ENCODE measurements around the gene OSBPL6. TPM values are rescaled to one million over a fixed set of nuclear protein-coding genes. Genes with fewer than 3 reads are reported as not detected.

OSBPL6 gene
- total and polyA plus RNA-seq, 2 donors (not counting 1 experiment from before 2014, with no cell fraction given): 0.06 TPM; not detected in 1

DNA sequence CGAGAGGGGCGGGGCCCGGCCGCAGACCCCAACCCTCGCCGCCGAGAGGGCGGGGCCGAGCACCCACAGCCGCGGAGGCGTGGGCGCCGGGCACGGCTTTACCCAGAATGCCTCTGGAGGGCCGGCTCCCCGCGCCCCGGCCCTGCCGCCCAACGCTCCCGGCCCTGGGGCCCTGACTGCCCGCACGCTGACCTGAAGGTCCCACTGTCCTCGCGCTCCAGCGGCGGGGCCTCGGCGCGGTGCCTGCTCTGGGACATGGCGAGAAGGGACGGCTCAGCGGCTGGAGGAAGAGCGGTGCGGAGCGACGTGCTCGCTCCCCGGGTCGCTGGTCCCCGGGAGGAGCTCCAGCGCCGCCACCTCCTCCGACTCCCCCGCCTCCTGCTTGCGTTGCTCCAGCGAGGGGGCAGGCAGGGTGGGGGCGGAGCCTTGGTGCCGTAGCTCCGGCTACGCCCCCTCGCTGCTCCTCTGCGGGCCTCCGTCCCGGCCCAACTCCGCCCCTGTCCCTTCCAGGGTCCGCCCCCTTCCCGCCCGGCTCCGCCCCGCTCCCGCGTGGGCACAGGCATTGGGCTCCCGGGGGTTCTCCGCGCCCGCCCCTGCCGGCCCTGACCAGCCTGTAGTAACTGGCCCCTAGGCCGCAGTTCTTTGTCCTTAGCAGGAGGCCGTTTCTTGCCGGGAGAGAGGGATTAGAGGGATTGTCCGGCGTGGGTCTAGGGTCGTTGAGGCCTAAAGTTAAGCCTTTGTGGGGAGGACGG is 256.6 kb downstream of the OSBPL6 start, which contains the start of the genes PJVK and PRKRA:
TSS of gene PJVK (plus strand) at position 605 of the 752 bp plus-strand sequence. CDS start 2,032 bp downstream, outside the sequence.
TSS of gene PRKRA (minus strand) at position 402 of the 752 bp plus-strand sequence. CDS start at position 257, 145 bp downstream.
- CTCF ChIA-PET: interaction anchor here (1.2 to 5.5 kb wide), 2 partner anchors 37 to 249 kb away, joined by 3 to 34 read pairs; no protein-coding TSS in a partner anchor

More for the DNA sequence above, 256.6 kb downstream of the OSBPL6 start, which contains the start of the genes PJVK and PRKRA:
- ATAC-seq (ENCODE audit: low read depth) (peak; percentile 92), DNase-seq (peak; percentile 97)
- Histone ChIP-seq H3K4me2 (replicated peaks; ENCODE audit: low read depth, low read length, poor library complexity, severe bottlenecking) (peak within 1 kb of the TSS; percentile 97), H3K9me3 (ENCODE audit: control extremely low read depth in 1 of 3, control insufficient read depth in 2 of 3, insufficient read depth in 1 of 3, low read length in 2 of 3) (no peaks in the 10 kb centered on the region), H3K27ac (ENCODE audit: low read length in 2 of 2) (peak within 1 kb of the TSS; percentile 83 to 94), H4K20me1 (ENCODE audit: control insufficient read depth, insufficient read depth, low read length, poor library complexity, severe bottlenecking) (peaks cover 27% of the 10 kb centered on the region), H3K4me1 (ENCODE audit: control insufficient read depth in 2 of 2, insufficient read depth in 2 of 2, low read length in 2 of 2) (peaks cover 7 to 16% of the 10 kb centered on the region in 2 donors), H3K27me3 (replicated peaks in 1 of 4; ENCODE audit: control extremely low read depth in 1 of 4, control insufficient read depth in 3 of 4, insufficient read depth in 4 of 4, low read length in 3 of 4) (no peaks in the 10 kb centered on the region), H2AFZ (ENCODE audit: insufficient read depth, low read depth, low read length, poor library complexity, severe bottlenecking) (peak within 1 kb of the TSS; percentile 90), H3K9ac (ENCODE audit: low read length) (peak within 1 kb of the TSS; percentile 91), H3K4me3 (ENCODE audit: control extremely low read depth in 1 of 5, extremely low read depth in 1 of 5, insufficient read depth in 1 of 5, low read depth in 2 of 5, low read length in 4 of 5) (peak within 1 kb of the TSS; percentile 72 to 97 (median 92)), H3K36me3 (replicated peaks in 1 of 2; ENCODE audit: control extremely low read depth in 1 of 2, control insufficient read depth in 1 of 2, extremely low read depth in 1 of 2, insufficient read depth in 2 of 2, low read length in 1 of 2) (peaks cover 2 to 7% of the 10 kb centered on the region in 2 experiments), H3K79me2 (ENCODE audit: control insufficient read depth, insufficient read depth, low read length) (peaks cover 18% of the 10 kb centered on the region)
- H3K27ac Mint-ChIP-seq: peak within 1 kb of the TSS; percentile 92
- peaks cover 29% of the 10 kb centered on the region for H3K4me1 Mint-ChIP-seq
- intact Hi-C loops (cut with micrococcal nuclease): loop anchor here (1.0 to 10.0 kb wide), 7 partner anchors 27 to 1238 kb away; partner anchors contain the start of genes FKBP7, HNRNPA3, RBM45 and SESTD1
- under 1% methylated on average over 74 of the region's 76 CpGs for WGBS (ENCODE audit: insufficient coverage)
- POLR2A ChIA-PET: interaction anchor here (0.6 to 1.2 kb wide), 7 partner anchors 11 to 79 kb away, joined by 3 to 9 read pairs (median 4); partner anchors contain the start of gene PLEKHA3
- H3K9me3 Mint-ChIP-seq (ENCODE audit: insufficient read depth): no peaks in the 10 kb centered on the region
- TF ChIP-seq EZH2 (IDR thresholded peaks at IDR 0.05; ENCODE audit: borderline replicate concordance, insufficient read depth, low read depth, low read length, poor library complexity, severe bottlenecking) (no peak), CTCF (IDR thresholded peaks at IDR 0.05) (no peak)
- H3K27me3 Mint-ChIP-seq: no peaks in the 10 kb centered on the region
- H3K4me3 Mint-ChIP-seq: peak within 1 kb of the TSS; percentile 94
